GM19240 (cell line): Measurements from ENCODE around the gene ATP11A.

Source experiments
- DNase-seq: peaks from one replicate; pipeline ENCODE4 v3.0.0; 2011; ENCODE audit warnings: low spot score; ENCODE audit not compliant: insufficient read length

ATP11A gene

GRCh38 chr13:112903071-112903577 lies 213.3 kb downstream of the ATP11A start:
- DNase-seq = no peak

DNA sequence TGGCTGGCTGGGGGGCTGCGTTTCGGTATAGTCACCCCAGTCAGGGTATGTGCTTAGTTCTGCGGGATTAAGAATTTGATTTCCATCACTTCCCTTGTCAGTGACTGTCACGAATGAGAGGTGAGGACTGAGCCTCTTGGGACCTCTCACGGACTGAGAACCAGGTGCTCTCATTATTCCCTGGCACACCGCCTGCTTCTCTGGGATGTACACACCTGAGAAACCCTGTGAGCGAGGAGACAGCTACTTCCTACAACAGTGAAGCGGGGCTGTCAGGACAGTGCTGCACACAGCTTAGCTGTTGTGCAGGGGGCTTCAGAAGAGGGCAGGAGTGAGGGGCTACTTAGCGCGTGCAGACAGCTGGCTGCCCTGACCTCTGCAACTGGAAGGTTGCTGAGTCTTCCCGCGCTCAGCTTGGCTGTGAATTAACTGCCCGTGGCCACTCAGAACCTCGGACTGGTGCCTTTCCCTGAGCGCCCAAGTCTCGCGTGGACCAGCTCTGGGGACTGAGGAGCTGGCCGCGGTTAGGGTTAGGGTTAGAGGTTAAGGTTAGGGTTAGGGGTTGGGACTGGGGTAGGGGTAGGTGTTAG lies 213.9 kb downstream of the ATP11A start:
- no peak for DNase-seq

GRCh38 chr13:112904436-112904960 lies 214.7 kb downstream of the ATP11A start:
- DNase-seq = no peak

DNA sequence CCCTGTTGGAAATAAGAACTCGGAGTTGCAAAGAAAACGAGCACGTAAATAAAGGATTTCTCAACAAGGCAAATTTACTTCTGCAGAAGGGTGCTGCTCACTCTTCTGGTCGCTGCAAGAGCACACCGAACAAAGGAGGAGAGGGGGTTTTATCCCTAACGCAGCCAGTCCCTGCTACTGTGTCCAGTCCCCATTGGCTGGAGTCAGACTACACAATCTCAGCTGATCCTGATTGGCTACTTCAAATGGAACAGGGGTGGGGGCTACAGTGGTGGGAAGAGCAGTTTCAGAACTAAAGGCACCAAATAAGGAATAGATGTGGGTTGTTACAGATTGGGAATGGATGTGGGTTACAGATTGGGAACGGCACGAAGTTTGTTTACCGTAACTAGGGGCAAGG lies 215.2 kb downstream of the ATP11A start:
- DNase-seq = no peak

DNA sequence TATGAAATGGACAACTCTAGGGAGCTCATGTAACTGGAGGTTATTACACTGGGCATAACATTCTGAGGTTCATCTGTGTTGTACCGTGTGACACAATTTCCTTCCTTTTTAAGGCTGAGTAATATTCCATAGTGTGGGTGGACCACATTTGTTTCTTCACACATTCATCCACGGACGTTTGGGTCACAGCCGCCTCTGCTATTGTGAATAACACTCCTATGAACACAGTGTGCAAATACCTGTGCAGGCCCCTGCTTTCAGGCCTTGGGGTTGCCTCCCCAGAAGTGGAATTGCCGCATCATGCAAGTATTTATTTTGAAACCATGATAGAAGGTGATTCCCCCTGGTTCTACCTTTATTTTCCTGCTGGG lies 215.8 kb downstream of the ATP11A start:
- no peak for DNase-seq

- DNase-seq = no peak
Measured at GRCh38 chr13:112905990-112906641, 216.3 kb downstream of the ATP11A start.

GRCh38 chr13:112907286-112907685 lies 217.4 kb downstream of the ATP11A start:
- DNase-seq = no peak

DNA sequence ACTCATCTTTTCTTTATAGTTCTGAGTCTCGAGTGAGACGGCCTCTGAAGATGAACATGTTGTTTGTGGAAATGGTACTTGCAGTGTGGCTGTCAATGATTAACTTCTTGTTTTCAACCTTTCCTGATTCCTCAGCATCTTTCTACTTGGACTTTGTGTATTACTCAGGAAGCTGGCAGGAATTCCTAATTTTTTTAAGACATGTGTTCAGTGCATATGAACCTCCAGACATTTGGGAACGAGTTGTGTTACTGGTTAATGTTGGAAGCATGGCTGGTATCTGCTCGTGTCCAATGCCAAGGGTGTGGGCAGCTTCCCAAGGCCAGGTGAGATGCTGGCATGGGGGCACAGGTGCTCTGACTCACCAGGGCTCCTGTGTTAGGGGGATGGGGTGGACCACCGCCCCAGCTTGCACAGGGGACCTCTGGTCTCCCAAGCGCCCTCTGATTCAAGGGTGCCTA lies 218.1 kb downstream of the ATP11A start:
- no peak for DNase-seq

DNA sequence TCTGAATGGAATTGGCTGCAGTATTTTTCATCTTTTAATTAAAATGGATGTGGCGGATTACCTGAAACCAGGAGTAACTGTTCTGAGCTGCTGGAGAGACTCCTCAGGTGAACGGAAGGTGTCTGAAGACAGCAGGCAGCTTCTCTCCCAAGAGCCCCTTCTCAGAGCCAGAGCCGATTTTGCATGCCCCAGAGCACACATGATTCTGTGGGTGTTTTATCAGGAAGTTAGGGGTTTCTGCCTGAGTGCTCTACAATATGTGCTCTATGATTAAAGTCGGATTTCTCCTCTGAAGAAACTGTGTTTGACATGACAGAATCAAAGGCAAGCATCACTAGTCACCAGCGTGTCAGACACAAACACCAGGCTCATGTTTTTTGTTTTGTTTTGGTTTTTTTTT lies 218.5 kb downstream of the ATP11A start:
- DNase-seq = no peak

GRCh38 chr13:112910016-112910415 lies 220.2 kb downstream of the ATP11A start:
- DNase-seq = no peak

DNA sequence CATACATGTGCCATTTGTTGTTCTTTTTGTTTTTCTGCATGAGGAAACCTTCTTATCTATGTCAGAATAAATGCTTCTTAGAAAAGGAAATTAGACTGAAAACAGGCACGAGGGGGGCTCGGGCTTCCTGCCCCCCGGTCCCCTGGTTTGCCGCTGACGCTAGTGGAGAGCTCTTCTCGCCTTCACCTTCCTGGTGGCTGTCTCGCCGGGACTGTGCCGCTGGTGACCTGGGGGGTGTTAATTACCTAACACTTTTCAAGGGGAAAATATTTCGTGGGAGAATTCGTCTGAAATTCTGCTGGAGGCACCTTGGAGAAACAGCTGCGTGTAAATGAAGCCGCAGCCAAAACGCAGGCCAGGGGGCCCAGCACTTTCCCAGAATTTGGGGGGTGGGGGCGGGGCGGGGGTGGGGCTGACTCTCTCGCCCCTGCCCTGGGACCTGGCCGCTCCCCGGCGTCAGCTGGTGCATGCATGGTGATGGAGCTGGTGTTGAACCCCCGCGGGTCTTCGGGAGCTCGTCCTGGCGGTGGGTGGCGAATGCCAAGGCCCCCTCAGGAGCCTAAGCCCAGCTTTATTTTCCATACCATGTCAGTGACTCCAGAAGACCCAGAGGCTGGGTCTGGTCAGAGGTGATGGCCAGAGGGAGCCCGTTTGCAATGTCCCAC lies 220.9 kb downstream of the ATP11A start:
- no peak for DNase-seq

DNA sequence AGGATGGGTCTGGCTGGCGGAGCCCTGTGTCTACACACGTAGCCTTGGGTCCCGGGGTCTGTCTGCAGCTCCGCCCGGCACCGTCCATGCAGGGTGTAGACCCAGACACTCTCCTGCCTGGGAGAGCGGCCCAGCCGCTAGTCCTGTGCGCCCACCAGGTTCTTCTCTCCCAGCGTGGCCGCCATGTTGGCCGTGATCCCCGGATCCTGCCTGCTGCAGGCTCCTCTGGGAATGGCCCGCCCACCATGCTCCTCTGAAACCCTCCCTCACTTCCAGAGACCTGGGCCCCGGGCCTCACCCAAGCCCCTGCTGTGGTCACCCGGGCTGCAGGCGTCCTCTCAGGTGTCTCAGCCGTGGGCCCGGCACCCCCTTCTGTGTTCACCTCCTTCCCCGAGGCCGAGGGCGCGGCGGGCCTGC lies 221.5 kb downstream of the ATP11A start:
- no peak for DNase-seq

GRCh38 chr13:112911883-112912282 lies 222.0 kb downstream of the ATP11A start:
- DNase-seq = no peak

DNA sequence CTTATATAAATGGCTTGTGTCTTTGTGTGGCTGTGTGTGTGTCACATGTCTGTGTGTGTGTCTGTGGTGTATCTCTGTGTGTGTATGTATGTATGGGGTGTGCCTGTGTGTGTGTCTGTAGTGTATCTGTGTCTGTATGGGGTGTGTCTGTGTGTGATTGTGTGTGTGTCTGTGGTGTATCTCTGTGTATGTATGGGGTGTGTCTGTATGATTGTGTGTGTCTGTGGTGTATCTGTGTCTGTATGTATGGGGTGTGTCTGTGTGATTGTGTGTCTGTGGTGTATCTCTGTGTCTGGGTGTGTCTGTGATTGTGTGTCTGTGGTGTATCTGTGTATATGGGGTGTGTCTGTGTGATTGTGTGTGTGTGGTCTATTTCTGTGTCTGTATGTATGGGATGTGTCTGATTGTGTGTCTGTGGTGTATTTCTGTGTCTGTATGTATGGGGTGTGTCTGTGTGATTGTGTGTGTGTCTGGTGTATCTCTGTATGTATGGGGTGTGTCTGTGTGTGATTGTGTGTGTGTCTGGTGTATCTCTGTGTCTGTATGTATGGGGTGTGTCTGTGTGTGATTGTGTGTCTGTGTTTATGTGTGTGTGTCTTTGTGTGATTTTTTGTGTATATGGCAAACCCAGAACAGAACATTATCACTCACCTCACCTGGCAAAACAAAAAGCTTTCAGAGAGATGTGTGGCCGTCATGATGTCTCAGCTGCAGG lies 223.0 kb downstream of the ATP11A start:
- DNase-seq = no peak

DNA sequence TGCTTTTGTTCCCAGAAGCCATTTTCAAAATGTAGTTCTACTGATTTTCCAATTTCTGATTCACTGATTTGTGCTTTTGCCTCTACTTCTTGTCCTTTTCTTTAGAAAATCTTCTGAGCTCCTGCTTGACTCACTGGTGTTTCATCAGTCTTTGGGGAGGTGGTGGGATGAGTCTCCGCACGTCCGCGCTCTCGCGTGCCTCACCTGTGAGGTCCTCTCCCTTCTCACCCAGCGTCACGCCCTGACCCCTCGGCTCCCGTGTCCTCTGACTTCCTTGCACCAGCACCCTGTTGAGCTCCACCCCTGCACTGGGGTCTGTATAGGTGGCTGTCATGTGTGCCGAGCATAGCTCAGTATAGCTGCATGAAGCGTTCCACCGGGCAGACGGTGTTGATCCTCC lies 226.5 kb downstream of the ATP11A start:
- DNase-seq = no peak

DNA sequence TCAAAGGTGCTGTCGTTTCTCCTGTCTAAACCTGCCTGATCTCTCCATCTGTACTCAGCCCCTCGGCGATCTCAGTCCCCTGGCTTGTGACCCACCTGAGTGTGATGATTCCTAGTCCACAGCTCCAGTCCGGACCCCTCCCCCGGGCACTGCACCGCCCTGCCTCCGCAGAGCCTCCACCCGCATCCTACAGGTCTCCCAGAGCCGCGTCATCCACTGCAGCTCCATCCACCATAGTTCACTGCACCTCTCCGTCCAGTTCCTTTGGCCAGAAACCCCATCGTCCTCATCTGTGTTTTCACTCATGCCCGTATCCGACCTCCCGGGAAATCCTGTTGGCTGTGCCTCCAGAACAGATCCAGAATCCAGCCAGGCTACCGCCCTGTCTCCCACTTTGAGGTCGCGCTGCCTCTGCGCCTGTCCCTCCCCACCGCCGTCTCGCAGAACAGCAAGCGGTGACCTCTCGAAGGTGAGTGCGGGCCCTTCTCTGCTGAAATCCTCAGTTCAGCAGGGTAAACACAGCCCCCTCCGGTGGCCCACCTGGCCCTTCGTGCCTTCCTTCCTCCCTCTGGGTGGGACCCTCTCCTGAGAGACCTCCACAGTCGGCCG lies 227.3 kb downstream of the ATP11A start:
- no peak for DNase-seq

DNA sequence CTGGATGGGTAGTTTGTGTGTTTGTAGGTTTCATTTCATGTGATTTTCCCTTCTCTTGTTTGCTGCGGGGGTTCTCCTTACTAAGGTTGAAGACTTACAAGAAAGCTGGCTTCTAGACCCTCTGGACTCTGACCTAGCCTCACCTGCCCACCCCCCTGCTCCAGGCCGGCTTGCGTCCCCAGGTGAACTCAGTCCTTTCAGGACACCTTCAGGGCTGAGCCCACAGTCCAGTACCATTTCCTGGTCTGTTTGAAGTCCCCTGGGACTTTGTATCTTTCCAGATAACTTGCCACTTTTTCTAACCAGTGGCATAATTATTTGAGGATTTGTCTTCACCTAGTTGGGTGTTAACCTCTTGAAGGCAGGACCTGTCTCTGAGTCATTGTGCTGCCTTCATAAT lies 227.9 kb downstream of the ATP11A start:
- no peak for DNase-seq

DNA sequence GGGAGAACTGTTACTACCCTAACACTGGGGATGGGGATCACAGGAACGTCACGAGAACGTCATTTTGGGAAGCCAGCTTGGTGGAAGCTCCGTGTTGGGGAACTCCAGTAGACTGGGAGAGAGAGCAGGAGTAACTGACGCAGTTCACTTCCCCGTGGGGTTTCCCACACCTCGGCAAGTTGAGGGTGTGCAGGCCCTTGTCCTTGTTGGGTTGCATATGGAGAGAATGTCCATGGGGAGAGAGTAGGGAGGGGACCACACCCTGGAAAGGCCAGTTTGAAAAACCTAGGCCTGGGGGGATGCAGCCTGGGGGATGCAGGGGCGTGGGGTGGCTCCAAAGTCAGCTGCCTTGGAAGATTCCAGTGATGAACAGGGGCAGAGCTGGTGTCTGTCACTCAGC lies 228.4 kb downstream of the ATP11A start:
- no peak for DNase-seq

- no peak for DNase-seq
Measured at GRCh38 chr13:112918746-112919145, 228.9 kb downstream of the ATP11A start.

DNA sequence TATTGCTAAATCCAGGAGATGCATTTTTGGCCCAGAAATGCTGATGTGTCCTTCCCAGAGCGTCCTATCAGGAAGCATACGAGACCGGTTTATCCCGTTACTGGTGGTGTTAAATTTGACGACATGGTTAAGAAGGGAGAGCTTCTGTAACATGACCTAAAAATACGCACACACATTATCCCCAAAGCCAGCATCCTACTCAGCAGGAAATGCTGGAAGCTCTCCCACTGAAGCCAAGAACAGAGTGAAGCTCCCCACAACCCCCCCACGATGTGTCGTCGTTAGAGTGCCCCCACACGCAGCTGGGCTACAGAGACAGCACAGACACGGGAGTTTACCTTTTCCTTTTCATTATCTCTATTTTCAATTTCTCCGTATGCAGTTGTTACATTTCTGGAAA lies 234.1 kb downstream of the ATP11A start:
- DNase-seq = no peak

DNA sequence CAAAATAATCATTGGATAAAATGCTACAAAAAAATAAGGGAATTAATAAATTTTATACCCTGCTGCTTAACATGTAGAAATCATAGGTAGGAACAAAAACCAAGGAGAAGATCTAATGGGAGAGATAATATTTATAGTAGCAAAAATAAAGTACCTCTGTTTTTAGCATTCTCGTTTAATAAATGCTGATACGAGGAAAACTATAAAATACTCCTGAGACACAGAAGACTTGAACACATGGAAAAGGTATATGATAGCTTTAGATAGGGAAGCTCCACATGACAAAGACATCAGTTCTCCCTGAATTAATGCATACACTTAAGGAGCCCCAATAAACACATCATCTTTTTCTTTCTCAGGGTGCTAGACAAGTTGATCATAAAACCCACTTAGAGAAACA lies 234.5 kb downstream of the ATP11A start:
- no peak for DNase-seq
